ENCODE measurements around the gene SLC5A3. TPM values are rescaled to one million over a fixed set of nuclear protein-coding genes. Genes with fewer than 3 reads are reported as not detected.

SLC5A3 gene
- total and polyA plus RNA-seq, 2 experiments from 2014 or later, result 6.2 to 32.7 TPM

DNA sequence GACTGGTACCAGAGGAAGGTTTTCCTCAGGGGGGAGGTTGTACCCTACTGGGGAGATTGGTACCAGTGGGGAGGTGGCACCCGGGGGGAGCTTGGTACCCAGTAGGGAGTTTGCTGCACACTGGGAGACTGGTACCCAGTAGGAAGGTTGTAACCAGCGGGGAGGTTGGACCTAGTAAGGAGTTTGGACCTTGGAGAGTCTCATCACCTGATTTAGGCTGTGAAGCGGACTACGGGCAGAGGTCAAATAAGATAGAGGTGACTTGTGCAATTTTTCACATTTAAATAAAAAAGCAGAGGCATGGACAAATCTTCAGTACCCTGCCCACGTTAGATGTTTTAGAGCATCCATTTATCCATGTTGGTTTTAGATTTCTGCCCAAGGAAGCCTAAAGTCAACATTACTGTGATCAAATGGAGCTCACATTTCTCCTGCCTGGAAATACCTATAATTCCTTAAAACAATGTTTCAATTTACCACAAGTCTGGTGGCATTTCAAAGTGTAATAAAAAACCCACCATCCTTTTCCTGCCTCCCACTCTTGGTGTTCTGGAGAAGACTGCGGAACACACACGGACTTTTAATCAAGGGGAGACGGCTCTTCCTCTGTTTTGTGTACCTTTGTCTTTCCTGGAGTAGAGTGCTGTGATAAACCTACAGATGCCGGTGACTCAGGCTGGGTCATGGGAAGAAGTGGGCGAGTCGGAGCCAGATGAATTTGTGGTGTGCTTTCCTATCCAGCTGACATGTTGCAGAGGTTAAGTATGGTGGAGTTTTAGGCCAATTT, 36.2 kb upstream of the SLC5A3 start:
- H4K20me1 ChIP-seq (replicated peaks; ENCODE audit: insufficient read depth), result no peaks in the 10 kb centered on the region
- peaks cover 19% of the 10 kb centered on the region for H3K4me1 Mint-ChIP-seq
- H3K36me3 ChIP-seq (ENCODE audit: insufficient read depth), result no peaks in the 10 kb centered on the region
- H3K4me1 ChIP-seq (ENCODE audit: insufficient read depth), result no peaks in the 10 kb centered on the region; the same call in 1 of the 2 replicates
- H3K27ac Mint-ChIP-seq, result no peak overlapping the region
- TF ChIP-seq, protein P1, sequence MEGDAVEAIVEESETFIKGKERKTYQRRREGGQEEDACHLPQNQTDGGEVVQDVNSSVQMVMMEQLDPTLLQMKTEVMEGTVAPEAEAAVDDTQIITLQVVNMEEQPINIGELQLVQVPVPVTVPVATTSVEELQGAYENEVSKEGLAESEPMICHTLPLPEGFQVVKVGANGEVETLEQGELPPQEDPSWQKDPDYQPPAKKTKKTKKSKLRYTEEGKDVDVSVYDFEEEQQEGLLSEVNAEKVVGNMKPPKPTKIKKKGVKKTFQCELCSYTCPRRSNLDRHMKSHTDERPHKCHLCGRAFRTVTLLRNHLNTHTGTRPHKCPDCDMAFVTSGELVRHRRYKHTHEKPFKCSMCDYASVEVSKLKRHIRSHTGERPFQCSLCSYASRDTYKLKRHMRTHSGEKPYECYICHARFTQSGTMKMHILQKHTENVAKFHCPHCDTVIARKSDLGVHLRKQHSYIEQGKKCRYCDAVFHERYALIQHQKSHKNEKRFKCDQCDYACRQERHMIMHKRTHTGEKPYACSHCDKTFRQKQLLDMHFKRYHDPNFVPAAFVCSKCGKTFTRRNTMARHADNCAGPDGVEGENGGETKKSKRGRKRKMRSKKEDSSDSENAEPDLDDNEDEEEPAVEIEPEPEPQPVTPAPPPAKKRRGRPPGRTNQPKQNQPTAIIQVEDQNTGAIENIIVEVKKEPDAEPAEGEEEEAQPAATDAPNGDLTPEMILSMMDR (conservative IDR thresholded peaks at IDR 0.05; ENCODE audit: low read depth in 2 of 2), result no peak
- TF ChIP-seq ZNF114 (CRISPR knock-in tag; IDR thresholded peaks at IDR 0.05), result no peak
- TF ChIP-seq NANOG (IDR thresholded peaks at IDR 0.05; ENCODE audit: borderline replicate concordance), result no peak
- no peak for TF ChIP-seq EZH2 (IDR thresholded peaks at IDR 0.05; ENCODE audit: low read depth, unreplicated experiment)
- TF ChIP-seq ZNF331 (CRISPR knock-in tag; IDR thresholded peaks at IDR 0.05; ENCODE audit: low read depth), result no peak
- TF ChIP-seq, protein P2, sequence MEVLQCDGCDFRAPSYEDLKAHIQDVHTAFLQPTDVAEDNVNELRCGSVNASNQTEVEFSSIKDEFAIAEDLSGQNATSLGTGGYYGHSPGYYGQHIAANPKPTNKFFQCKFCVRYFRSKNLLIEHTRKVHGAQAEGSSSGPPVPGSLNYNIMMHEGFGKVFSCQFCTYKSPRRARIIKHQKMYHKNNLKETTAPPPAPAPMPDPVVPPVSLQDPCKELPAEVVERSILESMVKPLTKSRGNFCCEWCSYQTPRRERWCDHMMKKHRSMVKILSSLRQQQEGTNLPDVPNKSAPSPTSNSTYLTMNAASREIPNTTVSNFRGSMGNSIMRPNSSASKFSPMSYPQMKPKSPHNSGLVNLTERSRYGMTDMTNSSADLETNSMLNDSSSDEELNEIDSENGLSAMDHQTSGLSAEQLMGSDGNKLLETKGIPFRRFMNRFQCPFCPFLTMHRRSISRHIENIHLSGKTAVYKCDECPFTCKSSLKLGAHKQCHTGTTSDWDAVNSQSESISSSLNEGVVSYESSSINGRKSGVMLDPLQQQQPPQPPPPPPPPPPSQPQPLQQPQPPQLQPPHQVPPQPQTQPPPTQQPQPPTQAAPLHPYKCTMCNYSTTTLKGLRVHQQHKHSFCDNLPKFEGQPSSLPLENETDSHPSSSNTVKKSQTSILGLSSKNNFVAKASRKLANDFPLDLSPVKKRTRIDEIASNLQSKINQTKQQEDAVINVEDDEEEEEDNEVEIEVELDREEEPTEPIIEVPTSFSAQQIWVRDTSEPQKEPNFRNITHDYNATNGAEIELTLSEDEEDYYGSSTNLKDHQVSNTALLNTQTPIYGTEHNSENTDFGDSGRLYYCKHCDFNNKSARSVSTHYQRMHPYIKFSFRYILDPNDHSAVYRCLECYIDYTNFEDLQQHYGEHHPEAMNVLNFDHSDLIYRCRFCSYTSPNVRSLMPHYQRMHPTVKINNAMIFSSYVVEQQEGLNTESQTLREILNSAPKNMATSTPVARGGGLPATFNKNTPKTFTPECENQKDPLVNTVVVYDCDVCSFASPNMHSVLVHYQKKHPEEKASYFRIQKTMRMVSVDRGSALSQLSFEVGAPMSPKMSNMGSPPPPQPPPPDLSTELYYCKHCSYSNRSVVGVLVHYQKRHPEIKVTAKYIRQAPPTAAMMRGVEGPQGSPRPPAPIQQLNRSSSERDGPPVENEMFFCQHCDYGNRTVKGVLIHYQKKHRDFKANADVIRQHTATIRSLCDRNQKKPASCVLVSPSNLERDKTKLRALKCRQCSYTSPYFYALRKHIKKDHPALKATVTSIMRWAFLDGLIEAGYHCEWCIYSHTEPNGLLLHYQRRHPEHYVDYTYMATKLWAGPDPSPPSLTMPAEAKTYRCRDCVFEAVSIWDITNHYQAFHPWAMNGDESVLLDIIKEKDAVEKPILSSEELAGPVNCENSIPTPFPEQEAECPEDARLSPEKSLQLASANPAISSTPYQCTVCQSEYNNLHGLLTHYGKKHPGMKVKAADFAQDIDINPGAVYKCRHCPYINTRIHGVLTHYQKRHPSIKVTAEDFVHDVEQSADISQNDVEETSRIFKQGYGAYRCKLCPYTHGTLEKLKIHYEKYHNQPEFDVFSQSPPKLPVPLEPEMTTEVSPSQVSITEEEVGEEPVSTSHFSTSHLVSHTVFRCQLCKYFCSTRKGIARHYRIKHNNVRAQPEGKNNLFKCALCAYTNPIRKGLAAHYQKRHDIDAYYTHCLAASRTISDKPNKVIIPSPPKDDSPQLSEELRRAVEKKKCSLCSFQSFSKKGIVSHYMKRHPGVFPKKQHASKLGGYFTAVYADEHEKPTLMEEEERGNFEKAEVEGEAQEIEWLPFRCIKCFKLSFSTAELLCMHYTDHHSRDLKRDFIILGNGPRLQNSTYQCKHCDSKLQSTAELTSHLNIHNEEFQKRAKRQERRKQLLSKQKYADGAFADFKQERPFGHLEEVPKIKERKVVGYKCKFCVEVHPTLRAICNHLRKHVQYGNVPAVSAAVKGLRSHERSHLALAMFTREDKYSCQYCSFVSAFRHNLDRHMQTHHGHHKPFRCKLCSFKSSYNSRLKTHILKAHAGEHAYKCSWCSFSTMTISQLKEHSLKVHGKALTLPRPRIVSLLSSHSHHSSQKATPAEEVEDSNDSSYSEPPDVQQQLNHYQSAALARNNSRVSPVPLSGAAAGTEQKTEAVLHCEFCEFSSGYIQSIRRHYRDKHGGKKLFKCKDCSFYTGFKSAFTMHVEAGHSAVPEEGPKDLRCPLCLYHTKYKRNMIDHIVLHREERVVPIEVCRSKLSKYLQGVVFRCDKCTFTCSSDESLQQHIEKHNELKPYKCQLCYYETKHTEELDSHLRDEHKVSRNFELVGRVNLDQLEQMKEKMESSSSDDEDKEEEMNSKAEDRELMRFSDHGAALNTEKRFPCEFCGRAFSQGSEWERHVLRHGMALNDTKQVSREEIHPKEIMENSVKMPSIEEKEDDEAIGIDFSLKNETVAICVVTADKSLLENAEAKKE (CRISPR knock-in tag; IDR thresholded peaks at IDR 0.05), result no peak
- no peak for TF ChIP-seq EZH2phosphoT487 (IDR thresholded peaks at IDR 0.05; ENCODE audit: unreplicated experiment)
- no peak for TF ChIP-seq POLR2AphosphoS5 (IDR thresholded peaks at IDR 0.05; ENCODE audit: low read depth)
- no peak for TF ChIP-seq CREB1 (CRISPR knock-in tag; IDR thresholded peaks at IDR 0.05; ENCODE audit: low read depth)
- TF ChIP-seq STAT1 (IDR thresholded peaks at IDR 0.05; ENCODE audit: unreplicated experiment), result no peak
- TF ChIP-seq, protein P3, sequence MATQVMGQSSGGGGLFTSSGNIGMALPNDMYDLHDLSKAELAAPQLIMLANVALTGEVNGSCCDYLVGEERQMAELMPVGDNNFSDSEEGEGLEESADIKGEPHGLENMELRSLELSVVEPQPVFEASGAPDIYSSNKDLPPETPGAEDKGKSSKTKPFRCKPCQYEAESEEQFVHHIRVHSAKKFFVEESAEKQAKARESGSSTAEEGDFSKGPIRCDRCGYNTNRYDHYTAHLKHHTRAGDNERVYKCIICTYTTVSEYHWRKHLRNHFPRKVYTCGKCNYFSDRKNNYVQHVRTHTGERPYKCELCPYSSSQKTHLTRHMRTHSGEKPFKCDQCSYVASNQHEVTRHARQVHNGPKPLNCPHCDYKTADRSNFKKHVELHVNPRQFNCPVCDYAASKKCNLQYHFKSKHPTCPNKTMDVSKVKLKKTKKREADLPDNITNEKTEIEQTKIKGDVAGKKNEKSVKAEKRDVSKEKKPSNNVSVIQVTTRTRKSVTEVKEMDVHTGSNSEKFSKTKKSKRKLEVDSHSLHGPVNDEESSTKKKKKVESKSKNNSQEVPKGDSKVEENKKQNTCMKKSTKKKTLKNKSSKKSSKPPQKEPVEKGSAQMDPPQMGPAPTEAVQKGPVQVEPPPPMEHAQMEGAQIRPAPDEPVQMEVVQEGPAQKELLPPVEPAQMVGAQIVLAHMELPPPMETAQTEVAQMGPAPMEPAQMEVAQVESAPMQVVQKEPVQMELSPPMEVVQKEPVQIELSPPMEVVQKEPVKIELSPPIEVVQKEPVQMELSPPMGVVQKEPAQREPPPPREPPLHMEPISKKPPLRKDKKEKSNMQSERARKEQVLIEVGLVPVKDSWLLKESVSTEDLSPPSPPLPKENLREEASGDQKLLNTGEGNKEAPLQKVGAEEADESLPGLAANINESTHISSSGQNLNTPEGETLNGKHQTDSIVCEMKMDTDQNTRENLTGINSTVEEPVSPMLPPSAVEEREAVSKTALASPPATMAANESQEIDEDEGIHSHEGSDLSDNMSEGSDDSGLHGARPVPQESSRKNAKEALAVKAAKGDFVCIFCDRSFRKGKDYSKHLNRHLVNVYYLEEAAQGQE (IDR thresholded peaks at IDR 0.05; ENCODE audit: unreplicated experiment), result no peak
- TF ChIP-seq, protein P4, sequence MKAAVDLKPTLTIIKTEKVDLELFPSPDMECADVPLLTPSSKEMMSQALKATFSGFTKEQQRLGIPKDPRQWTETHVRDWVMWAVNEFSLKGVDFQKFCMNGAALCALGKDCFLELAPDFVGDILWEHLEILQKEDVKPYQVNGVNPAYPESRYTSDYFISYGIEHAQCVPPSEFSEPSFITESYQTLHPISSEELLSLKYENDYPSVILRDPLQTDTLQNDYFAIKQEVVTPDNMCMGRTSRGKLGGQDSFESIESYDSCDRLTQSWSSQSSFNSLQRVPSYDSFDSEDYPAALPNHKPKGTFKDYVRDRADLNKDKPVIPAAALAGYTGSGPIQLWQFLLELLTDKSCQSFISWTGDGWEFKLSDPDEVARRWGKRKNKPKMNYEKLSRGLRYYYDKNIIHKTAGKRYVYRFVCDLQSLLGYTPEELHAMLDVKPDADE (IDR thresholded peaks at IDR 0.05), result no peak
- no peak for TF ChIP-seq JUNB (IDR thresholded peaks at IDR 0.05; ENCODE audit: unreplicated experiment)
- H3K9me2 ChIP-seq (ENCODE audit: insufficient read depth), result 0 out of 2 replicates have a peak, but pooled peaks cover 9% of the 10 kb centered on the region
- H3K36me3 Mint-ChIP-seq (ENCODE audit: low read depth), result no peaks in the 10 kb centered on the region
- H3K4me3 ChIP-seq, result no peak overlapping the region
- no peak overlapping the region; the same call in 1 of the 2 replicates for H2AFZ ChIP-seq
- no peaks in the 10 kb centered on the region for H3K9me3 Mint-ChIP-seq
- H3K27me3 Mint-ChIP-seq (ENCODE audit: insufficient read depth, low read depth, poor library complexity), result no peaks in the 10 kb centered on the region
- no peak for ATAC-seq
- H3K27ac ChIP-seq (ENCODE audit: low read depth), result no peak overlapping the region
- no peaks in the 10 kb centered on the region for H3K79me2 ChIP-seq (replicated peaks; ENCODE audit: insufficient read depth)
- H3K4me2 ChIP-seq, result no peak overlapping the region
- H3K27me3 ChIP-seq (ENCODE audit: insufficient read depth), result no peaks in the 10 kb centered on the region
- no peaks in the 10 kb centered on the region for H3F3A ChIP-seq (replicated peaks; ENCODE audit: low read depth)
- no peak for DNase-seq (ENCODE audit: low spot score)
- H3K4me3 Mint-ChIP-seq, result no peak overlapping the region

All from GM23338 (cell line).